Right lung (tissue), 5 donors: ENCODE results near the gene ADIPOR2. TPM values are rescaled to one million over a fixed set of nuclear protein-coding genes. Genes with fewer than 3 reads are reported as not detected.
A peak's percentile ranks its signal among the peaks of the same experiment; 100 is the strongest.
"Not testable (repeated sequence)": the region's sequence is repeated elsewhere in the genome, so short reads cannot be mapped to it uniquely, and the experiment has no call there.

Experiments used
- DNase-seq, 2 donors: peaks; one replicate each; pipeline ENCODE4 v3.0.0-alpha.2; 2013
- polyA plus RNA-seq, 5 donors: library from polyadenylated mRNA; unstranded; fragments of 120-200 nt; gene quantifications; one replicate each; pipeline versions ENCODE4 v1.2.1 to v1.2.3, GENCODE V29; 2013; ENCODE audit warnings: inconsistent platforms in 1 of 5, low replicate concordance in 1 of 5; ENCODE audit not compliant: insufficient read length in 5 of 5, insufficient read depth in 1 of 5

The ADIPOR2 gene
- polyA plus RNA-seq, 5 donors, result 35.9 to 41.3 (median 38.5) TPM

- no peak for DNase-seq
Observed at GRCh38 chr12:1731019-1731687, 40.3 kb downstream of the ADIPOR2 start.

DNA sequence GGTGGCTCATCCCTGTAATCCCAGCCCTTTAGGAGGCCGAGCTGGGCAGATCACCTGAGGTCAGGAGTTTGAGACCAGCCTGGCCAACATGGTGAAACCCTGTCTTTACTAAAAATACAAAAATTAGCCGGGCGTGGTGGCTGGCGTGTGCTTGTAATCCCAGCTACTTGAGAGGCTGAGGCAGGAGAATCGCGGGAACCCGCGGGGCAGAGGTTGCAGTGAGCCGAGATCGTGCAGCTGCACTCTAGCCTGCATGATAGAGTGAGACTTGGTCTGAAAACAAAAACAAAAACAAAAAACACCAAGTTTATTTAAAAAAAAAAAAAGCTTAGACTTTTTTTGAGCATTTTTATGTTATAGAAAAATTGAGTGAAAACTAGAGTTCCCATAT, 40.8 kb downstream of the ADIPOR2 start:
- DNase-seq, result not testable (repeated sequence)

DNA sequence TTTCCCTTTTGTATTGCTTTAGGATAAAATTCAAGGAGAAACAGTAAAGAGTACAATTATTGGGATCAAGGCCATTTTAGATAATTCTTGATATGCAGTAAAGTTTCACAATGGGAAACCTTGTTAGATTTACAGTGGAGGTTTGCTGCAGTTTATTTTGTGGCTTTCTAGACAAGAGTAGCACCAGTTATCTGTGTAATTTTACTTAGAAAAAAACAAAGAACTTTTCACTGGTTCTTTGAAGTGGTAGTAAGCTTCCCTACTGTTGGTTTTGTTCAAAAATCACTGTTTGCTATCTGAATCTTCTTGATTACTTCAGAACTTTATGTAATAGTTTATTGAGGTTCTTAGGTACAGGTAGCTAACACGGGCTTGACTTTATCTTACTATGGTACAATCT, 42.0 kb downstream of the ADIPOR2 start:
- DNase-seq, result no peak

DNA sequence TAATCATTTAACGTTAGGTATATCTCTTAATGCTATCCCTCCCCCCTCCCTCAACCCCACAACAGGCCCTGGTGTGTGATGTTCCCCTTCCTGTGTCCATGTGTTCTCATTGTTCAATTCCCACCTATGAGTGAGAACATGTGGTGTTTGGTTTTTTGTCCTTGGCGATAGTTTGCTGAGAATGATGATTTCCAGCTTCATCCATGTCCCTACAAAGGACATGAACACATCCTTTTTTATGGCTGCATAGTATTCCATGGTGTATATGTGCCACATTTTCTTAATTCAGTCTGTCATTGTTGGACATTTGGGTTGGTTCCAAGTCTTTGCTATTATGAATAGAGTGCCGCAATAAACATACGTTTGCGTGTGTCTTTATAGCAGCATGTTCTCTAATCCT, 42.8 kb downstream of the ADIPOR2 start:
- not testable (repeated sequence) for DNase-seq

GRCh38 chr12:1737652-1738286, 46.9 kb downstream of the ADIPOR2 start:
- no peak for DNase-seq

- DNase-seq, result no peak
Observed at GRCh38 chr12:1738446-1738845, 47.6 kb downstream of the ADIPOR2 start.

DNA sequence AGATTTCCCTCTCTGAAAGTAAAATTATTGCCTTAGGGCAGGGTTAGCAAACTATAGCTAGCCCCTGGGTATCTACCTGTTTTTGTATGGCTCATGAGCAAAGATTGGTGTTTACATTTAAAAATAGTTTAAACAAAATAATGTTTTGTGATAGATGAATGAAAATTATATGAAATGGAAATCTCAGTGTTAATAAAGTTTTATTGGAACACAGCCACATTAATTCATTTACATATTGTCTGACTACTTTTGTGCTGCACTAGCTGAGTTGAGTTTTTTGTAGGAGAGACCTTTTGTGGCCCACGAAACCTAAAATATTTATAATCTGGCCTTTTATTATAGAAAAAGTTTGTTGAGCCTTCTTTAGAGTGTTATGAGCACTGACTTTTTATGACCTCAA, 48.5 kb downstream of the ADIPOR2 start:
- DNase-seq, result no peak

DNA sequence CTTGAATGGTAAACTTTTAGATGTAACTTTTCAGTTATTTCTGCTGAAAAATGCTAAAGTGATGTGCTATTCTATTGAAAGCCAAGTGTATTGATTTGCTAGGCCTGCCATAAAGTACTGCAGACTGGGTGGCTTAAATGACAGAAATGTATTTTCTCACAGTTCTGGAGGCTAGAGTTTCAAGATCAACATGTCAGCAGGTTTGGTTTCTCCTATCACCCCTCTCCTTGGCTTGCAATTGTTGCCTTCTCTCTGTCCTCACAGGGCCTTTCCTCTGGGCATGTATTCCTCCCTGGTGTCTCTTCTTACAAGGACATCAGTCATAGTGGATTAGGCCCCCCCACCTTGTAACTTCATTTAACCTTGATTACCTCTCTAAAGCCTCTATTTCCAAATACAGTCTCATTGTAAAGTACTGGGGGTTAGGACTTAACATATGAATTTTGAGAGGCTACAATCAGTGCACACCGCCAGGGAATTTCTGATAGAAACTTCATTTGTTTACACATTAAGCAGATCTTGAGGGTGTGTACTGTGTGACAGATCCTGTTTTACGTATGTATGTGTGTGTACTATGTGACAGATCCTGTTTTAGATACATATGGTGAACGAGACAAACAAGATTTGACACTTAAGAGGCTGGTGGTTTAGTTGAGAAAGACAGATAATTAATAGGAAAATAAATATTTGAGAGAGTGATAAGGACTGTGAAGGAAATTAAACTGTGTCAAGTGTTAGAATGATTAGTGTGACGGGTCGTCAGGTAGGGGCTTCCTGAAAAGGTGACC, 49.5 kb downstream of the ADIPOR2 start:
- DNase-seq, result no peak

GRCh38 chr12:1741154-1741949, 50.5 kb downstream of the ADIPOR2 start:
- DNase-seq, result no peak

DNA sequence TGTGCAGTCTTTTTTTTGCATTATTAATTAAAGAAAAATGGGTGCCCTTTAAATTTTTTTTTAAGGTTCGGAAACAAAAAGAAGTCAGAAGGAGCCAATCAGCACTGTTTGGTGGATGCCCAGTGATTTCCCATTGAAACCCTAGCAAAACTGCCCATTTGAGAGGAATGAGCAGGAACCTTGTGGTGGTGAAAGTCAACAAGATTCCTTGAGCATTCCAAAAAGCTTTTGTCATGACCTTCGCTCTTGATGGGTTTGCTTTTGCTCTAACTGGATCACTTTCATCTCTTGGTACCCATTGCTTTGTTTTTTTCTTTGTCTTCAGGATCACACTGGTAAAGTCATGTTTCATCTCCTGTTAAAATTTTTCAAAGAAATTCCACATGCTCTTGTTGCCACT, 54.1 kb downstream of the ADIPOR2 start:
- no peak for DNase-seq

GRCh38 chr12:1747609-1748008, 56.7 kb downstream of the ADIPOR2 start:
- DNase-seq, result no peak

DNA sequence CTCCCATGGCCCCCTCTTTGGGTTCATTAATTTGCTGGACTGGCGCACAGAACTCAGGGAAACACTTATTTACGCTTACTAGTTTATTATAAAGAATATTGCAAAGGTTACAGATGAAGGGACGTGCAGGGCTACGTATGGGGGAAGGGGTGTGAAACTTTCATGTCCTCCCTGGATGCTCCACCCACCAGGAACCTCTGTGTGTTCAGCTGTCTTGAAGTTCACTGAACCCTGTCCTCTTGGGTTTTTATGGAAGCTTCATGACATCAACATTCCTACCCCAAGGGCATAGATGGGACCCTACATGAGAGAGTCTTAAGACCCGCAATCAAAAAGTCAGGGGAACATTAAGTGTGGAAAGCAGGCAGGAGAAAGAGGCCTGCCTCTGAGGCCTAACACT, 58.1 kb downstream of the ADIPOR2 start:
- no peak for DNase-seq

DNA sequence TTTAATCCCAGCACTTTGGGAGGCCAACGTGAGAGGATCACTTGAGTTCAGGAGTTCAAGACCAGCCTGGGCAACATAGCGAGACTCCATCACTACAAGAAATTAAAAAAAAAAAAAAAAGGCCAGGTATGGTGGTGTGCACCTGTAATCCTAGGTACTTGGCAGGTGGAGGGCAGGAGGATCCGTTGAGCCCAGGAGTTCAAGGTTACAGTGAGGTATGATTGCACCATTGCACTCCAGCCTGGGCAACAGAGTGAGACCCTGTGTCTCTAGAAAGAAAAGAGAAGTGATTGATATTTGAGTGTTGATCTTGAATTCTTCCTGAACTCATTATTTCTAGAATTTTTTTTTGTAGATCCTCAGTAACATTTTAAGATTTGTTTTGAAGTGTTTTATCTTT, 59.4 kb downstream of the ADIPOR2 start:
- DNase-seq, result no peak

- DNase-seq, result no peak
Observed at GRCh38 chr12:1758376-1758775, 67.5 kb downstream of the ADIPOR2 start.

DNA sequence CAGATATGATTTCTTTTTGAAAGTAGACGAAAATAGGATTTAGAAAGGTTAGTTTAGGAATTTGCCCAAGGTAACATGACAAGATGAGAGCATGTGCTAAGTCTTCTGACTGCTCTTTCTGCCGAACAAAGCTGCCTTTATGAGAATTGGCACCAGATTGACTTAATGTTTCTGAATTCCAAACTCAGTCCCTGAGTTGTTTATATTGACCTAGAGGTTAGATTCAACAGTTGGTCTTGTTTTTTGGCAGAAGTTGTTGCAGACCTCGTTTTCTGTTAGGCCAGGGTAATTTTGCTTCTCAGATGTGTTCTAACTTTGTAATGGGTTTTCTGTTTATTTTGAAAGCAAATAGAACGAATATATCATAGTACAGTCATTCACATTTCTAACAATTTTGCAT, 68.0 kb downstream of the ADIPOR2 start:
- DNase-seq, result peak; percentile 37 to 44

DNA sequence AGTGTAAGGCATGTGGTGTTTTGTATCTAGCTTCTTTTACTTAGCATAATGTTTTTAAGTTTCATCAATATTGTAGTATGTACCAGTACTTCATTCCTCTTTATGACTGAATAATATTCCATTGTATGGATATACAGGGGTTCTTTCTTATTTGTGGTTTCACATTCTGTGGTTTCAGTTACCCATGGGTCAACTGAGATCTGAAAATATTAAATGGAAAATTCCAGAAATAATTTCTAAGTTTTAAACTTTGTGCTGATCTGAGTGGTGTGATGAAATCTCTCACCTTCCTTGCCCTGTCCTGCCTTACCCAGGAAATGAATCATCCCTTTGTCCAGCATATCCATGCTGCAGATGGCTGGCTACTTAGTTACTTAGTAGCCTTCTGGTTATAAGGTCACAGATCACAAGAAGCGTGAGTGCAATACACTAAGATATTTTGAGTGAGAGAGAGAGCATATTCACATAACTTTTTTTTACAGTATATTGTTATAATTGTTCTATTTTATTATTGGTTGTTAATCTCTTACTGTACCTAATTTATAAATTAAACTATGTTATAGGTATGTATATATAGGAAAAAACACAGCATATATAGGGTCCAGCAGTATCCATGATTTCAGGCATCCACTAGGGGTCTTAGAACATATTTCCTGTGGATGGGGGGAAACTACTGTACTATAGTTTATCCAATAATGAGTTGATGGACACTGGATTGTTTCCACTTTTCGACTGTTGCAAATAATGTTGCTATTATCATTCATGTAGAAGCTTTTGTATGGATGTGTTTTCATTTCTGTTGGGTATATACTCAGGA, 69.9 kb downstream of the ADIPOR2 start:
- DNase-seq, result no peak

DNA sequence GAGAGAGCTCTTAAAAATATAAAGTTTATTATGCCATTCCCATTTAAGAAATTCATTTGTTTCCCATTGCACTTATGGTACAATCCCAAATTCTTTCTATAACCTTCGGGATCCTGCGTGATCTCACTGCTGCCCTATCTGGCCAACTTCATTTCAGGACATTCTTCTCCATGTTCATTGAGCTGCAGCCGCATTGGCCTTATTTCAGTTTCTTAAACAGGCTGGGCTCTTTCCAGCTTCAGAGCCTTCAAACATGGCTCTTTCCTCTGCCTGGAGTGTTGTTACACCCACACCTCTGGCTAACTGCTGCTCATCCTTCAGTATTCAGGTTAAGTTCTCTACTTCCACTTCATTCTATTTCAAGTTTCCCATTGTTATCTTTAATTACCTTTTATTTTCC, 71.0 kb downstream of the ADIPOR2 start:
- DNase-seq, result no peak

DNA sequence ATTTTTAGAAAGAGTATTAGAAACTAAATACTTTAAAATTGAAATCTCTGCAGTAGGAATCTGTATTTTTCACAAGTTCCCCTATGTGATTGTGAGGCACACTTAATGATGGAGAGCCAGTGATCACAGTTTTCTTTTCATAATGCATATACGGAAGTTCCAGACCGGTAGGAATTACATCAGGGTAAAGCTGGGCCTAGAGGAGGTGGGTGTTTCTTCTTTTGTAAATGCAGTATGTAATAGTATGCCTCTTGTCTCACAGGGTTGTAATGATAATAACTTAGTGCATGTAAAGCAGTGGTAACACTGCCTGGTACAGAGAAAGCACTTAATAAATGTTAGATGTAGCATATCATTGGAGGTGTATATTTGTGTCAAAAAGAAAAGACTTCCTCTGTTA, 72.3 kb downstream of the ADIPOR2 start:
- no peak for DNase-seq

DNA sequence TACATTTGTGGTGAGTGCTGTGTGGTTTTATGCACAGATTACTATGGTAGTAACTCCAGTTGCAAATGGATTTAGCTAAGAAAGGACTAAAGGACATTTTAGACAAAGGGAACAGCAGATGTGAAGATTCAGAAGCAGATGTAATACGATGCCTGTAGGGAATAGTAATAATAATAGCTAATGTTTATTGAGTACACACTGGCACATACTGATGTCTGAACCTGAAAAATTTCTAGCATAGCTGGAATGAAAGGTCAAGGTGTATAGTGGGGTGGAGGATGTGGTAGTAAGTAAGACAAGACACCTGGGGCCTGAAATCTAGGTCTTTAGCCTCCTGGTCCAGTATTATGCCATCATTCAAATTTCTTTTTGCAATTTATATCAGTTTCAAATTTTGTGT, 75.2 kb downstream of the ADIPOR2 start:
- DNase-seq, result no peak

DNA sequence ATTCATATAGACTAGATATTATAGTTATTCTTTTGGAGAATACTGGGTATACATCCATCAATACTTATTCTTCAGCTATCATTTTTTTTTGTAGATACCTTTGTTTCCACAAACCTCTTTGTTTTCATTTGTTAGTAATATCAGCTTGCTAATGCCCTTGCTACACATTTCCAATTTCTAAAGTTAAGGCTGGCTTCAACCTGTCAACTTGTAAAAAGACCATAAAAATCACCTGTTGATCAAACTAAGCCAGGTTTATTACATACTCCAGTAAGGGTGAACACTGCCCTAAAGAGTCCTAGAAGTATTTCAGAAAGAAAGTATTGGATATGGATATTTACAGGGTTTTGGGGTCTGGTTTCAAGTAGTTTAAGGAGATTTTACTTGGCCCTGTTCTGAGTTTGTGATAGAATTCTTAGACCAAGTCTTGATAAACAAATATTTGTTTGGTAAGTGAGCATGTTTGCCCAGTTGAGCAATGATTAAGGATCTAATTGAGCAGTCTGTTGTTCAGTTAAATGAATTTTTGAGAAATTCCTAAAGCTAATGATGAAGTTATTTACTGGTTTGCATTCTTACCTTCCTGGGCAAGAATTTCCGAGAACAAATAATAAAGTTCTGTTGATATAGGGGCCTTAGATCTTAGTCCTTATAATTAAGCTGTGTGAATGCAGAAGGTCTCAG, 76.7 kb downstream of the ADIPOR2 start:
- DNase-seq, result no peak

DNA sequence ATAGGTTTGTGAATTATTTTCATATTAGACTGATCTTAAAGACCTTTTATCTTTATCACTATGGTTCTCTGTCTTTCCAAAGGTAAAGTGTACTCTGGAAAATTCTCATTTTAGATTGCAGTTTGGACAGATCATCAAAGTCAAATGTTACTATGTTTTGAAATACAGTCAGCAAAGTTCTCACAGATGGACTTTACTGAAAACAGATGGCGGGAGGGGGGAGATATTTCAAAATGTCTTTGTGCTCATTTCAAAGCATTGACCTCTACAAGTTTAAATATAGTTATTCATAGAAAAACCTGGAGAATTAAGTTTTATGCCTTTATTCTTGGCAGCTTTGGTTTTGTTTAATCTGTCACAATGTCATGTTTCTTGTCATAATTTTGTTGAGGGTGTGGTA, 77.7 kb downstream of the ADIPOR2 start:
- DNase-seq, result no peak
